GM12891 (cell line): Measurements from ENCODE around the gene FNIP1.

Experiments
- DNase-seq: peaks from one replicate; pipeline ENCODE4 v3.0.0; 2011; ENCODE audit warnings: low spot score; ENCODE audit not compliant: insufficient read length
- FAIRE-seq: peaks from 2 replicates; lab custom pipeline; 2011; peaks lifted over from hg19 to GRCh38; lab: Jason Lieb, UNC
- PAX5 ChIP-seq: IDR thresholded peaks from 2 replicates; pipeline ENCODE4 v1.6.1; 2011; ENCODE audit warnings: low read length, moderate library complexity, mild to moderate bottlenecking; ENCODE audit not compliant: insufficient read depth, severe bottlenecking
- POLR2A ChIP-seq: IDR thresholded peaks from 2 replicates; pipeline ENCODE4 v1.6.1; 2011; ENCODE audit warnings: low read depth, low read length, control low read depth
- POLR2AphosphoS5 ChIP-seq: IDR thresholded peaks from 2 replicates; pipeline ENCODE4 v1.6.1; 2011; ENCODE audit warnings: low read depth, low read length, control low read depth
- POU2F2 ChIP-seq: IDR thresholded peaks from 2 replicates; pipeline ENCODE4 v1.6.1; 2011; ENCODE audit warnings: low read depth, mild to moderate bottlenecking, control low read depth, low read length, moderate library complexity
- SPI1 ChIP-seq: IDR thresholded peaks from 2 replicates; pipeline ENCODE4 v1.6.1; 2011; ENCODE audit warnings: low read depth, low read length, control low read depth
- TAF1 ChIP-seq: IDR thresholded peaks from 2 replicates; pipeline ENCODE4 v1.6.1; 2011; ENCODE audit warnings: low read depth, low read length, control low read depth

The FNIP1 gene

GRCh38 chr5:131756942-131757341 is 39.9 kb downstream of the FNIP1 start:
- DNase-seq (no peak), FAIRE-seq (peak; percentile 75)
- TF ChIP-seq SPI1, result no peak
- TF ChIP-seq POU2F2, result no peak
- no peak for TF ChIP-seq POLR2AphosphoS5
- TF ChIP-seq POLR2A, result no peak
- TF ChIP-seq TAF1, result no peak
- no peak for TF ChIP-seq PAX5

DNA sequence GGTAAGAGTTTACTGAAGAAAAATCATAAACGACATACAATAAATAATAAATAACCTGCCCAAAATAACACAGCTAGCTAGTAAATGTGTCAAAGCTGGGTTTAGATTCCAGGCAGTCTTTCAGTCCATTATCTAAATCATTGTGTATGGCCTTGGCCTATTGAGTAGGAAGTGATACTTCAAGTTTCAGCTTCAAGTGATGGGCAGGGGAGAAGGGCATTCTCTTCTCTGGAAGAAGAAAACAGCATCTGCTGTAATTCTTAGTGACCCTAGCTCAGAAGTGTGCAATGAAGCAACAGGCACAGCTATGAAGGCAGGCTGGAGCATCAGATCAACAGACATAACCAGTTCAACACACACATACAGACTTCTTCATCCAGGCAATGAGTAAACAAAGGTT is 42.5 kb downstream of the FNIP1 start:
- FAIRE-seq, result no peak
- no peak for DNase-seq
- TF ChIP-seq SPI1, result 0 out of 2 replicates have a peak, but pooled peaks have one; percentile 27
- no peak for TF ChIP-seq TAF1
- no peak for TF ChIP-seq POLR2AphosphoS5
- no peak for TF ChIP-seq PAX5
- TF ChIP-seq POLR2A, result no peak

GRCh38 chr5:131751506-131751905 is 45.3 kb downstream of the FNIP1 start:
- no peak for TF ChIP-seq POU2F2
- no peak for TF ChIP-seq POLR2A
- TF ChIP-seq POLR2AphosphoS5, result no peak
- TF ChIP-seq TAF1, result no peak
- no peak for TF ChIP-seq PAX5
- no peak for TF ChIP-seq SPI1
- no peak for FAIRE-seq

DNA sequence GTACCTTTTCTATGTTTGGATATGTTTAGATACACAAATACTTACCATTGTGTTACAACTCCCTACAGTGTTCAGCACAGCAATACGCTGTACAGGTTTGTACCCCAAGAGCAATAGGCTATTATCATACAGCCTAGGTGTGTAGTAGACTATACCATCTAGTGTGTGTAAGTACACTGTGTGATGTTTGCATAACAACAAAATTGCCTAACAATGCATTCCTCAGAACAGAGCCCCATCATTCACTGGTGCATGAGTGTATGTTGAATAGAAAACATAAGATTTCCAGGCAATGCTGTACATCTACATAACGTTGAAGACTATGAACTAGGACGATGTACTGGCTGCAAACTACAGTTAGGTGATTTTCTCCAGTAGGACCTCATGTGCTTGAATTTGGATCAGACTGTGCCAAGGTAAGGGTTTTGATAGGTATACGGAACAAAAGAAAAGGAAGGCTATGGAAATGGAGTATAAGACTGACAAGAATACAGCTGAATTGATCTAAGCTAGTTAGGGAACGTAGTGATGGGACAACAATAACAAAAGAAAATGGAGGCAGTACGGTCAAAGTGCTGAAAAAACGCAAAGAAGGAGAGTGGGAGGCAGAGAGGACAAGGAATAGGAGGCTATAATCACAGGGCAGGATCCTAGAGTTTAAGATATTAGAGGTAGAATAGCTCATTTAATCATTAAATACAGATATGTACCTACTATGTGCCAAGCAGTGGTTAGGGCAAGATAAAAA is 46.9 kb downstream of the FNIP1 start:
- TF ChIP-seq PAX5 (no peak), POLR2A (no peak), POLR2AphosphoS5 (no peak), TAF1 (no peak), SPI1 (no peak), POU2F2 (no peak)
- DNase-seq, result no peak
- peak; percentile 55 for FAIRE-seq

More at GRCh38 chr5:131751506-131751905, 45.3 kb downstream of the FNIP1 start:
- DNase-seq, result no peak

GRCh38 chr5:131749138-131749537 is 47.7 kb downstream of the FNIP1 start:
- TF ChIP-seq PAX5 (no peak), TAF1 (no peak), POLR2AphosphoS5 (no peak), POU2F2 (no peak), POLR2A (no peak), SPI1 (no peak)
- FAIRE-seq (no peak), DNase-seq (no peak)

- FAIRE-seq, result peak; percentile 71
- DNase-seq, result peak; percentile 9
- TF ChIP-seq POLR2AphosphoS5 (no peak), TAF1 (no peak), SPI1 (no peak), POU2F2 (no peak), PAX5 (no peak), POLR2A (no peak)
These were observed 49.4 kb downstream of the FNIP1 start for GRCh38 chr5:131747180-131748105.

DNA sequence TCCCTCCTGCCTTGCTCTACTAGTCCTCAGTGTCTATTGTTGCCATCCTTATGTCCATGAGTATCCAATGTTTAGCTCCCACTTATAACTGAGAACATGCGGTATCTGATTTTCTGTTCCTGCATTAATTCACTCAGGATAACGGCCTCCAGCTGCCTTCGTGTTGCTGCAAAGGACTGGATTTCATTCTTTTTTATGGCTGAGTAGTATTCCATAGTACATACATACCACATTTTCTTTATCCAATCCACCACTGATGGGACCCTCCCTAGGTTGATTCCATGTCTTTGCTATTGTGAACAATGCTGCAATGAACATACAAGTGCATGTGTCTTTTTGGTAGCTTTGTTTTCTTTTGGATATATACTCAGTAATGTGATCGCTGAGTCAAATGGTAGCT is 50.4 kb downstream of the FNIP1 start:
- TF ChIP-seq SPI1, result no peak
- TF ChIP-seq POU2F2, result no peak
- no peak for TF ChIP-seq PAX5
- TF ChIP-seq POLR2AphosphoS5, result no peak
- TF ChIP-seq POLR2A, result no peak
- no peak for TF ChIP-seq TAF1
- DNase-seq (no peak), FAIRE-seq (no peak)

DNA sequence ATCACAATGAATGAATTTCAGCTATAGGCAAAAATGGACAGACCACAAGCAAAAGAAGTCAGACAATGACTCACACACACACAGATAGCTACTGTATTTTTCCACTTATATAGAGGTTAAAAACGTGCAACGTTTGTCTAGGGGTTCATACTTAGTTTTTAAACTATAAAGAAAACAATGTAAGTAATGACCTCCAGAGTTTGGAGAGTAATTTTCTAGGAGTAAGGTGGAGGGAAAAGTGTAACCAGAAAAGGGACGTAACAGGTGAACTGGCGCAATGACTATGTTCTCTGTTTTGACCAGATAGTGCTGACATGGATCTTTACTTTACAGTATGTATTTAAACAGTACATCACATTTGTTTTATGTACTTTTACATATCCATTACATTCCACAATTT is 51.1 kb downstream of the FNIP1 start:
- DNase-seq (no peak), FAIRE-seq (no peak)
- TF ChIP-seq SPI1 (no peak), POU2F2 (no peak), TAF1 (no peak), POLR2A (no peak), PAX5 (no peak), POLR2AphosphoS5 (no peak)

DNA sequence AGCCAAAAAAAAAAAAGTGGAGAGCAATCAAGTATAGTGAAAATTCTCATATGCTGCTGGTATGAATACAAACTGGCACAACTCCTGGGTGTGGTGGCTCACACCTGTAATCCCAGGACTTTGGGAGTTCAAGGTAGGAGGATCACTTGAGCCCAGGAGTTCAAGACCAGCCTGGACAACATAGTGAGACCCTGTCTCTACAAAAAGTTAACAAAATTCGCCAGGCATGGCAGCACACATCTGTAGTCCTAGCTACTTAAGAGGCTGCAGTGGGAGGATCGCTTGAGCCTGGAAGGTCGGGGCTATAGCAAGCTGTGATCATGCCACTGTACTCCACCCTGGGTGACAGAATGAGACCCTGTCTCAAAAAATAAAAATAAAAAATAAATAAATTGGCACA is 51.7 kb downstream of the FNIP1 start:
- DNase-seq (no peak), FAIRE-seq (no peak)
- TF ChIP-seq PAX5 (no peak), POU2F2 (no peak), POLR2A (no peak), SPI1 (no peak), TAF1 (no peak), POLR2AphosphoS5 (no peak)
